ENCODE data around the gene CEBPB.
"Not testable (repeated sequence)": the region's sequence is repeated elsewhere in the genome, so short reads cannot be mapped to it uniquely, and the experiment has no call there.

Gene CEBPB

GRCh38 chr20:50190251-50191064 lies at the start of gene CEBPB:
Gene CEBPB (plus strand): TSS chr20:50190830. CDS start chr20:50191034, 204 bp downstream.
- DNase-seq: peak; percentile 39

- DNase-seq: no peak
These were observed 49.5 kb upstream of the CEBPB start for GRCh38 chr20:50141018-50141675.

- DNase-seq: no peak
These were observed 48.6 kb upstream of the CEBPB start for GRCh38 chr20:50141811-50142561.

GRCh38 chr20:50142812-50143211 lies 47.8 kb upstream of the CEBPB start:
- DNase-seq: no peak

GRCh38 chr20:50144362-50144761 lies 46.3 kb upstream of the CEBPB start:
- DNase-seq: no peak

- no peak for DNase-seq
These were observed 45.1 kb upstream of the CEBPB start for GRCh38 chr20:50145566-50145965.

- DNase-seq: no peak
These were observed 44.4 kb upstream of the CEBPB start for GRCh38 chr20:50146214-50146613.

- no peak for DNase-seq
These were observed 43.6 kb upstream of the CEBPB start for GRCh38 chr20:50146732-50147662.

- no peak for DNase-seq
These were observed 41.0 kb upstream of the CEBPB start for GRCh38 chr20:50149481-50150254.

GRCh38 chr20:50151034-50151743 lies 39.4 kb upstream of the CEBPB start:
- DNase-seq: peak; percentile 84

- no peak for DNase-seq
These were observed 38.1 kb upstream of the CEBPB start for GRCh38 chr20:50152394-50153152.

- DNase-seq: no peak
These were observed 37.5 kb upstream of the CEBPB start for GRCh38 chr20:50153153-50153499.

GRCh38 chr20:50153500-50154377 lies 36.9 kb upstream of the CEBPB start, which contains the start of gene PEDS1:
Gene PEDS1 (minus strand): TSS chr20:50153723. CDS start chr20:50153637, 86 bp downstream.
- peak; percentile 30 for DNase-seq

GRCh38 chr20:50161494-50161893 lies 29.1 kb upstream of the CEBPB start:
- not testable (repeated sequence) for DNase-seq

GRCh38 chr20:50163570-50164317 lies 26.9 kb upstream of the CEBPB start:
- DNase-seq: no peak

GRCh38 chr20:50165684-50166554 lies 24.7 kb upstream of the CEBPB start:
- DNase-seq: peak; percentile 96

- DNase-seq: peak; percentile 16
These were observed 21.3 kb upstream of the CEBPB start for GRCh38 chr20:50169329-50169823.

Measured in DMS79 (cell line).